Natural killer cell treated with Interleukin-12 subunit alpha and Interleukin-12 subunit beta and Interleukin-15 and Interleukin-18, amount 100 ng/mL, for 72 hours (primary cell): ENCODE results near the gene SERHL2. TPM values are rescaled to one million over a fixed set of nuclear protein-coding genes. Genes with fewer than 3 reads are reported as not detected.
"Not testable (repeated sequence)": the region's sequence is repeated elsewhere in the genome, so short reads cannot be mapped to it uniquely, and the experiment has no call there.

ENCODE experiments used
- ATAC-seq, 2 donors: fragments of 150-1000 bp; cut with Tn5 transposase in 1 of 2; sonication (Bioruptor Pico), chemical (Tn5 transposase) in 1 of 2; 2 replicates each; pipeline ENCODE4 v1.10.0; 2021
- DNase-seq: peaks from one replicate; pipeline ENCODE4 v3.0.0; 2022; ENCODE audit warnings: low spot score
- H3K27ac Mint-ChIP-seq, 2 donors: 1 replicate in 1 of 2; 2 replicates in 1 of 2; pipeline ENCODE4 v1.8.0; 2022; ENCODE audit warnings: mixed read lengths in 2 of 2, mild to moderate bottlenecking in 1 of 2, moderate library complexity in 1 of 2
- H3K27me3 Mint-ChIP-seq, 2 donors: 1 replicate in 1 of 2; 2 replicates in 1 of 2; pipeline ENCODE4 v1.8.0; 2022; ENCODE audit warnings: mixed read lengths in 2 of 2
- H3K36me3 Mint-ChIP-seq: one replicate; pipeline ENCODE4 v1.8.0; 2022; ENCODE audit warnings: mixed read lengths
- H3K4me1 Mint-ChIP-seq, 2 donors: 1 replicate in 1 of 2; 2 replicates in 1 of 2; pipeline ENCODE4 v1.8.0; 2022; ENCODE audit warnings: low read depth in 2 of 2, mixed read lengths in 2 of 2, mild to moderate bottlenecking in 1 of 2
- H3K4me3 Mint-ChIP-seq: one replicate; pipeline ENCODE4 v1.8.0; 2022; ENCODE audit warnings: mixed read lengths
- H3K9me3 Mint-ChIP-seq: 2 replicates; pipeline ENCODE4 v1.8.0; 2022; ENCODE audit warnings: mixed read lengths
- total RNA-seq, 2 donors: library from RNA; stranded (reverse); gene quantifications; one replicate each; pipeline ENCODE4 v1.2.3, GENCODE V29; 2022

The SERHL2 gene
- total RNA-seq, 2 donors from 2014 or later = not detected

DNA sequence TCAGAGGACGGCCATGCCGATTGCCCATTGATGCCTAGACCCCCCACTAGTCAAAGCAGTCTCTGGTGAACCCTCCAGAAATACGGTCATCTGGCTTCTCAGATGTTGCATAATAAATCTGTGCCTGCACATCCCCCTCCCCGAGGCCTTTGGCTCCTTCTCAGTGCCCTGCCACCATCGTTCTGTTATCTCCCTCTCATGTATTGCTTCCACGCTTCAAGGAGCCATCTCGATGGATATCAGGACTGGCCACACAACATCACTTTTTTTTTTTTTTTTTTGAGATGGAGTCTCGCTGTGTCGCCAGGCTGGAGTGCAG lies 32.6 kb upstream of the SERHL2 start:
- Mint-ChIP-seq H3K4me1 (peaks cover 12 to 13% of the 10 kb centered on the region in 2 donors), H3K4me3 (peak overlapping the region; percentile 50), H3K36me3 (peaks cover 6% of the 10 kb centered on the region), H3K27me3 (peaks cover 0 to 2% of the 10 kb centered on the region in 2 donors), H3K9me3 (no peaks in the 10 kb centered on the region), H3K27ac (peak overlapping the region in 1 of 2 donors; percentile 86)
- ATAC-seq (no peak), DNase-seq (no peak)

GRCh38 chr22:42522546-42522945 lies 31.2 kb upstream of the SERHL2 start:
- no peak overlapping the region for H3K4me3 Mint-ChIP-seq
- H3K27ac Mint-ChIP-seq = no peak overlapping the region
- peaks cover 12 to 13% of the 10 kb centered on the region in 2 donors for H3K4me1 Mint-ChIP-seq
- peaks cover 0 to 4% of the 10 kb centered on the region in 2 donors for H3K27me3 Mint-ChIP-seq
- no peaks in the 10 kb centered on the region for H3K9me3 Mint-ChIP-seq
- ATAC-seq = no peak
- no peak for DNase-seq
- peaks cover 6% of the 10 kb centered on the region for H3K36me3 Mint-ChIP-seq

- Mint-ChIP-seq H3K4me3 (no peak overlapping the region), H3K4me1 (peaks cover 6 to 14% of the 10 kb centered on the region in 2 donors), H3K27me3 (peaks cover 0 to 7% of the 10 kb centered on the region in 2 donors), H3K36me3 (no peaks in the 10 kb centered on the region), H3K27ac (no peak overlapping the region), H3K9me3 (no peaks in the 10 kb centered on the region)
- ATAC-seq (peak in 1 of 2 donors; percentile 70), DNase-seq (no peak)
These were observed 25.0 kb upstream of the SERHL2 start for GRCh38 chr22:42528591-42529307.

DNA sequence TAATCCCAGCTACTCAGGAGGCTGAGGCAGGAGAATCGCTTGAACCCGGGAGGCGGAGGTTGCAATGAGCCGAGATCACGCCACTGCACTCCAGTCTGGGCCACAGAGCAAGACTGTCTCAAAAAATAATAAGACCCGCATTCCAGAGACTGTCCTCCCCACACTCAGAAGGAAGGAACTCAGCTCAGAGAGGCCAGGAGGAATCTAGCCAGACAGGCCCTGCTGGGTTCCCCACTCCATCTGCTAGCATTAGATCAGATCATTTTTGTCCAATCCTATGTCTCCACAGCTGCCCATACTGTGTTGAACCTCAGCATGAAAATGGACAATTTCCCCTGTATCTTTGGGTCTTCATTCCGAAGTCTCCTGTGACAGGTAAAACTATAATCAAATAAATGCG lies 24.3 kb upstream of the SERHL2 start:
- H3K9me3 Mint-ChIP-seq, H3K27me3 Mint-ChIP-seq, H3K4me3 Mint-ChIP-seq, ATAC-seq, DNase-seq, H3K27ac Mint-ChIP-seq, H3K36me3 Mint-ChIP-seq: not testable (repeated sequence)
- H3K4me1 Mint-ChIP-seq = peaks cover 6 to 17% of the 10 kb centered on the region in 2 donors

- H3K27me3 Mint-ChIP-seq, DNase-seq, H3K9me3 Mint-ChIP-seq, H3K27ac Mint-ChIP-seq, ATAC-seq, H3K36me3 Mint-ChIP-seq, H3K4me3 Mint-ChIP-seq: not testable (repeated sequence)
- peaks cover 6 to 17% of the 10 kb centered on the region in 2 donors for H3K4me1 Mint-ChIP-seq
These were observed 22.2 kb upstream of the SERHL2 start for GRCh38 chr22:42531401-42532084.

GRCh38 chr22:42533638-42533977 lies 20.1 kb upstream of the SERHL2 start:
- ATAC-seq = no peak
- Mint-ChIP-seq H3K27ac (peak overlapping the region; percentile 58 to 76), H3K36me3 (no peaks in the 10 kb centered on the region), H3K9me3 (no peaks in the 10 kb centered on the region), H3K27me3 (peaks cover 0 to 3% of the 10 kb centered on the region in 2 donors), H3K4me3 (peak overlapping the region; percentile 82), H3K4me1 (peaks cover 6 to 17% of the 10 kb centered on the region in 2 donors)
- no peak for DNase-seq

DNA sequence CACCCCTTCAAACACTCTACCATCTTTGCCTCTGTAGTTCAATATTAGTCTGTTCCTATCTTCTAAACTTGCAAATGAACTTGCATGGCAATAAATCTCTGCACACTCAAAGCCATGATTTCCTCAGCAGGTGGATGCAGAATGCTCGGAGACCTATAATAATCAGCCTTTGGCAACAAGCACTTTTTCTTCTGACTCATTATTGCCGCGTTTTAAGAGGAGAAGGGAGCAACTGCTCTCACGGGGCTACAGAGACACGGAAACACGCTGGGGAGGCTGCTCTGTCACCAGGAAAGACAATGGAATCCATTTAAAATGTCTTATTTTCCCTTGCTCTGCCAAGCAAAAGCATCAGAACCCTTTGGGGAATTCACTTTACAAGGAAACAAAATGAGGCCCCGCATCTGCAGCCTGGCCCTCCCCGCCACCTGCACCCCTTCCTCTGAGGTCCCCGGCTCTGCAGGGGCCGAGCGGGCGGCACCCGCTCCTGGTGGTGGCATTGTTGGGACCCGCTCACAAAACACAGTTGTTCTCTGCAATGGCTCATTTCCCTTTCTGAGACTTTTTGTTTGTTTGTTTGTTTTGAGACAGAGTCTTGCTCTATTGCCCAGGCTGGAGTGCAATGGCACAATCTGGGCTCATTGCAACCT lies 18.5 kb upstream of the SERHL2 start:
- not testable (repeated sequence) for H3K4me1 Mint-ChIP-seq, DNase-seq, H3K27me3 Mint-ChIP-seq, H3K27ac Mint-ChIP-seq, H3K36me3 Mint-ChIP-seq, ATAC-seq, H3K9me3 Mint-ChIP-seq, H3K4me3 Mint-ChIP-seq

DNA sequence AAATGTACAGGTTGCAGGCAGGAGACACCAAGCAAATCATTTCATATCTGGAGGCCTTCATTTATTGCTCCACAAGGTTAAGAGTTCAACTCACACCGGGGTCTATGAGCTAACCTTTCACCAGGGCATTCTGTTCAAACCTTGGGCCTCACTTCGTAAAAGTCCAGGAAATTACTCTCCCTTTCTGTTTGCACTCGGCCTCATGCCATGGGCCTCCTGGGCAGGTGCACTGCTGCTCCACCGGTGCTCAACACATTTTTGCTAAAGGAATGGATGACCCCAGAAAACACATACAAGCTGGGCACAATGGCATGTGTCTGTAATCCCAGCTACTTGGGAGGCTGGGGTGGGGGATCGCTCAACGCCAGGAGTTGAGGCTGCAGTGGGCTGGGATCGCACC lies 17.6 kb upstream of the SERHL2 start:
- no peaks in the 10 kb centered on the region for H3K36me3 Mint-ChIP-seq
- no peak overlapping the region for H3K4me3 Mint-ChIP-seq

GRCh38 chr22:42536634-42537033 lies 17.1 kb upstream of the SERHL2 start:
- not testable (repeated sequence) for DNase-seq, H3K27ac Mint-ChIP-seq, H3K4me3 Mint-ChIP-seq, H3K4me1 Mint-ChIP-seq, H3K36me3 Mint-ChIP-seq, ATAC-seq, H3K27me3 Mint-ChIP-seq, H3K9me3 Mint-ChIP-seq

More for the DNA sequence above, 17.6 kb upstream of the SERHL2 start:
- DNase-seq (no peak), ATAC-seq (no peak)
- peaks cover 6 to 10% of the 10 kb centered on the region in 2 donors for H3K4me1 Mint-ChIP-seq
- H3K27me3 Mint-ChIP-seq = no peaks in the 10 kb centered on the region
- H3K27ac Mint-ChIP-seq = no peak overlapping the region
- H3K9me3 Mint-ChIP-seq = no peaks in the 10 kb centered on the region

DNA sequence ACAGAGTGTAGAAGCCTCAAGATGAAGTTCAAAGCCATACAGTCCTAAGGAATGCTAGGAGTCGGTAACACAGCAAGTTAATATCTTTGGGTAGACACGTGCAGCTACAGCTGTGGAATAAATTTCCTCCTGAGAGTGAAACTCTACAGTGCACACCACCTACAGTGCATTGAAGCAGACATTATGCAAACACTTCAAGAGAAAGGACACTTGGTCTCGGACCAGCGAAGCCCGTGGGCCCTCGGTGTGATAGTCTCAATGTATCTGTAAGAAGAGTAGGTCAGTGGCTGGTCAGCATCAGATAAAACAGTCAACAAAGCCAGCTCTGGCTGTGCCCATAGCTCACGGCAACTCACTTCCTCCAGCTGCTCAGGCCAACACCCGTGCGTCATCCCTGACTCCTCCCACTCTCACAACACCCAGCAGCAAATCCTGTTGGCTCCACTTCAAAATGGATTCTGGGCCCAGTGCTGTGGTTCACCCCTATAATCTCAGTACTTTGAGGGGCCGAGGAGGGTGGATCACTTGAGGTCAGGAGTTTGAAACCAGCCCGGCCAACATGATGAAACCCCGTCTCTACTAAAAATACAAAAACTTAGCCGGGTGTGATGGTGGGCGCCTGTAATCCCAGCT lies 16.4 kb upstream of the SERHL2 start:
- not testable (repeated sequence) for H3K27ac Mint-ChIP-seq, H3K9me3 Mint-ChIP-seq, H3K4me1 Mint-ChIP-seq, H3K36me3 Mint-ChIP-seq, H3K27me3 Mint-ChIP-seq, DNase-seq, H3K4me3 Mint-ChIP-seq
- peak; percentile 65 to 68 for ATAC-seq

GRCh38 chr22:42539236-42539771 lies 14.5 kb upstream of the SERHL2 start:
- ATAC-seq = peak in 1 of 2 donors; percentile 56
- H3K9me3 Mint-ChIP-seq = not testable (repeated sequence)

DNA sequence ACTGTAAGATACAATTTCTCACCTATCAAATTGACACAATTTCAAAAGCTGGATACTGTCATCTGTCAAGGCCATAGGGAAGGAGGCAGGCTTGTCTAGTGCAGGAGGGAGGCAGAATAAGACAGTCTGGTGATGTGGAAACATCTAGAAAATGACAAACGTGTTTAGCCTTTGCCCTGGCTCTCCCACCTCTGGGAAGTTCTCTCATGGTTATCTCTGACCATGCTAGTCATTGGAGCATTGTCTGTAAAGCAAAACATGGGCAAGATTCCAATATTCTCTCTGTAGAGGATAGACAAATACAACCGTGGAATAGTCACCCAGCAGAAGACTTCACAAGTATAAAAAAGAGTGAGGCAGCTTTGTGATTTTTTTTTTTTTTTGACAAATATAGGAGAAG lies 9.1 kb upstream of the SERHL2 start:
- Mint-ChIP-seq H3K27me3 (no peaks in the 10 kb centered on the region), H3K4me3 (no peak overlapping the region), H3K9me3 (no peaks in the 10 kb centered on the region), H3K27ac (no peak overlapping the region), H3K36me3 (no peaks in the 10 kb centered on the region), H3K4me1 (no peaks in the 10 kb centered on the region)
- DNase-seq (no peak), ATAC-seq (no peak)

More at GRCh38 chr22:42539236-42539771, 14.5 kb upstream of the SERHL2 start:
- not testable (repeated sequence) for H3K4me3 Mint-ChIP-seq, H3K27ac Mint-ChIP-seq, H3K4me1 Mint-ChIP-seq, DNase-seq, H3K36me3 Mint-ChIP-seq, H3K27me3 Mint-ChIP-seq

DNA sequence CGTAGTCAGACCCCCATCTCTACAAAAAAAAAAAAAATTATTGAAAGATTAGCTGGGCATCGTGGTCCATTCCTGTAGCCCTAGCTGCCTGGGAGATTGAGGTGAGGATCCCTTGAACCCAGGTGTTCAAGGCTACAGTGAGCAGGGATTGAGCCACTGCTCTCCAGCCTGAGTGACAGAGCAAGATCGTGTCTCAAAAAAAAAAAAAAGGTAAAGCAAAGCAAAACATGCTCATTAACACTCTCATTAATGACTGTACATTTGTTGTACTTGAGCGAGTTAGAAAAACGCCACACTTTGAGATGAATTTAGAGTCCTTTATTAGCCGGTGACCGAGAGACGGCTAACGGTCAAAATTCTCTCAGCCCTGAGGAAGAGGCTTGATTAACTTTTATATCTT lies 6.2 kb upstream of the SERHL2 start:
- no peaks in the 10 kb centered on the region for H3K36me3 Mint-ChIP-seq
- ATAC-seq (no peak), DNase-seq (no peak)
- no peaks in the 10 kb centered on the region for H3K27me3 Mint-ChIP-seq
- H3K4me3 Mint-ChIP-seq = no peak overlapping the region
- H3K27ac Mint-ChIP-seq = no peak overlapping the region
- H3K9me3 Mint-ChIP-seq = no peaks in the 10 kb centered on the region
- peaks cover 4 to 6% of the 10 kb centered on the region in 2 donors for H3K4me1 Mint-ChIP-seq

DNA sequence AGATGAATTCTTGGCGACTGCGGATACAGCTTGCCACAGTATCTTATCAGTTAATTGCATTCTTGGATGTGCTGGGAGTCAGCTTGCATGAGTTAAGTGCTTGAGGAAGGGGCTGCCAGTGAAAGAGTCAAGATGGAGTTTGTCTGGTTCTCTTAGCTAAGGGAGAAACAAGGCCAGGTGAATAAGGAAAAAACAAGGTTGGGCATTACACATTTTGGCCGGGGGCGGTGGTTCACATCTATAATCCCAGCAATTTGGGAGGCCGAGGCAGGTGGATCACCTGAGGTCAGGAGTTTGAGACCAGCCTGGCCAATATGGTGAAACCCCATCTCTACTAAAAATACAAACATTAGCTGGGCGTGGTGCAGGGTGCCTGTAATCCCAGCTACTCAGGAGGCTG lies 5.6 kb upstream of the SERHL2 start:
- not testable (repeated sequence) for H3K4me1 Mint-ChIP-seq, H3K4me3 Mint-ChIP-seq, H3K36me3 Mint-ChIP-seq, DNase-seq, H3K9me3 Mint-ChIP-seq, H3K27ac Mint-ChIP-seq, ATAC-seq, H3K27me3 Mint-ChIP-seq
